Testis (tissue), 3 donors: ENCODE results near the gene DPP10. TPM values are rescaled to one million over a fixed set of nuclear protein-coding genes. Genes with fewer than 3 reads are reported as not detected.
"Not testable (repeated sequence)": the region's sequence is repeated elsewhere in the genome, so short reads cannot be mapped to it uniquely, and the experiment has no call there.

Source experiments
- DNase-seq: peaks from one replicate; pipeline ENCODE4 v3.0.0-alpha.2; 2019
- H3K27ac ChIP-seq, 2 donors: fragments of 200-600 bp; sonication (generic); one replicate each; pipeline ENCODE4 v1.5.1; 2019
- H3K27me3 ChIP-seq: fragments of 200-600 bp; sonication (generic); one replicate; pipeline ENCODE4 v1.5.1; 2019
- H3K36me3 ChIP-seq: fragments of 200-600 bp; sonication (generic); one replicate; pipeline ENCODE4 v1.5.1; 2017; ENCODE audit warnings: low read depth; ENCODE audit errors: missing control alignments
- H3K4me1 ChIP-seq: fragments of 200-600 bp; sonication (generic); one replicate; pipeline ENCODE4 v1.5.1; 2019
- H3K4me3 ChIP-seq, 2 donors: fragments of 200-600 bp; sonication (generic); one replicate each; pipeline ENCODE4 v1.5.1; 2017 to 2019
- H3K9me3 ChIP-seq: fragments of 200-600 bp; sonication (generic); one replicate; pipeline ENCODE4 v1.5.1; 2017
- POLR2A ChIP-seq: fragments of 450-650 bp; IDR thresholded peaks from one replicate; pipeline ENCODE4 v1.6.1; 2017; ENCODE audit warnings: antibody characterized with exemption, mild to moderate bottlenecking, moderate library complexity
- WGBS, 2 donors: methylation state at CpG; one replicate each; pipeline ENCODE4 v1.1.5; 2018; 5-methylcytosine and 5-hydroxymethylcytosine counted together
- intact Hi-C: fragments of 100-400 bp; cut with DNase I; formaldehyde crosslinking; loops from one replicate; pipeline ENCODE4 v1.15.1; 2023; ENCODE audit warnings: low total_unique reads
- polyA plus RNA-seq: library from polyadenylated mRNA; stranded (reverse); fragments of 350-450 nt; fragmentation: Illumina TruSeq; extraction: RNeasy Lipid Tissue Mini Kit (QIAGEN cat#74804); gene quantifications from one replicate; pipeline ENCODE4 v1.2.3, GENCODE V29; 2014; ENCODE audit warnings: low read depth, low replicate concordance; ENCODE audit not compliant: insufficient read depth
- total RNA-seq, 2 donors: library from RNA; depleted of rRNA; stranded (reverse); fragments of >200 nt; gene quantifications; one replicate each; pipeline ENCODE4 v1.2.3, GENCODE V29; 2016
- TF ChIP-seq, protein P1 (sequence below), 3 experiments: fragments of 450-650 bp in 2 of 3; fragments of 200-600 bp in 1 of 3; sonication (generic) in 1 of 3; IDR thresholded peaks; one replicate each; pipeline ENCODE4 v1.5.1; 2016 to 2019; ENCODE audit warnings: antibody characterized with exemption in 3 of 3, mild to moderate bottlenecking in 2 of 3, moderate library complexity in 1 of 3

Gene DPP10
- total and polyA plus RNA-seq, 3 donors from 2014 or later: 1.7 to 6.7 (median 6.7) TPM

DNA sequence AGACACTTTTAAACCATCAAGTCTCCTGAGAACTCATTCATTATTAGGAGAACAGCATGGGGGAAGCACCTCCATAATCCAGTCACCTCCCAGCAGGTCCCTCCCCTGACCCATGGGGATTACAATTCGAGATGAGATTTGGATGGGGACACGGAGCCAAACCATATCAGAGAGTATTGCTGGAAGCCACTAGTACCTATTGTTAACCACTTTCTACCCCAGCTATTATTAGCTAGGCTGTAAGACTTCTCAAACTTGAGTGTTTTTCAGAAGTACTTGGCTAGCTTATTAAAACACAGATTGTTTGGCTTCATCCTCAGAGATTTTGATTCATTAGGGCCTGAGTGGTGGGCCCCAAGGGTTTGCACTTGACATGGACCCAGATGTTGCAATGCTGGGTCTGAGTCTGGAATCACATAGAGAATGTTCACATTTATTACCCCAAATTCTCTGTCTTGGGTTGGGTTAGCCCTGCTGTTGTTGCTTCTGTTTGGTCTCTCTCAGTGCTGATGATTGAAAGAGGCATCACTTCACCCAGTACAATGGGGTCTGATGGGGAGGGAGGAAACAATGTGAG, 506.9 kb downstream of the DPP10 start:
- TF ChIP-seq, protein P1, sequence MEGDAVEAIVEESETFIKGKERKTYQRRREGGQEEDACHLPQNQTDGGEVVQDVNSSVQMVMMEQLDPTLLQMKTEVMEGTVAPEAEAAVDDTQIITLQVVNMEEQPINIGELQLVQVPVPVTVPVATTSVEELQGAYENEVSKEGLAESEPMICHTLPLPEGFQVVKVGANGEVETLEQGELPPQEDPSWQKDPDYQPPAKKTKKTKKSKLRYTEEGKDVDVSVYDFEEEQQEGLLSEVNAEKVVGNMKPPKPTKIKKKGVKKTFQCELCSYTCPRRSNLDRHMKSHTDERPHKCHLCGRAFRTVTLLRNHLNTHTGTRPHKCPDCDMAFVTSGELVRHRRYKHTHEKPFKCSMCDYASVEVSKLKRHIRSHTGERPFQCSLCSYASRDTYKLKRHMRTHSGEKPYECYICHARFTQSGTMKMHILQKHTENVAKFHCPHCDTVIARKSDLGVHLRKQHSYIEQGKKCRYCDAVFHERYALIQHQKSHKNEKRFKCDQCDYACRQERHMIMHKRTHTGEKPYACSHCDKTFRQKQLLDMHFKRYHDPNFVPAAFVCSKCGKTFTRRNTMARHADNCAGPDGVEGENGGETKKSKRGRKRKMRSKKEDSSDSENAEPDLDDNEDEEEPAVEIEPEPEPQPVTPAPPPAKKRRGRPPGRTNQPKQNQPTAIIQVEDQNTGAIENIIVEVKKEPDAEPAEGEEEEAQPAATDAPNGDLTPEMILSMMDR (IDR thresholded peaks at IDR 0.05): no peak
- TF ChIP-seq POLR2A: no peak

DNA sequence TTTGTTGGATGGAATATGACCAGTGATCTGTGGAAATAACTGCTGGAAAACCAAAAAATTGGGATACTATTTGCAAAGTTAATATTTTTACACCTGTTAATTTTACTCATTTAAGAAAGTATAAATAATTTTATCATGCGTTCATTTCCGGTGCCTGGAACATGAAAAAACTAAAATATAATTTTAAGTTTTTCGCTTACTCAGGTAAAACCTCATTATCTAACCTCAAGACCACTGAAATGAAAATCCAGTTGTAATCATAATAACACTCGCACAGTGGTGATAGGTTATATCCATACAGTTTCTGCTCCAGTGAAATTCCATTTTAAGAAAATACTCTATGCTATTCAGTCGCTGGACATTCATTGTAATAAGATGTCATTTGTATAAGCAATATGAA, 517.9 kb downstream of the DPP10 start:
- Histone ChIP-seq H3K4me1 (no peaks in the 10 kb centered on the region), H3K36me3 (no peaks in the 10 kb centered on the region), H3K9me3 (no peaks in the 10 kb centered on the region), H3K27ac (no peak overlapping the region), H3K27me3 (no peaks in the 10 kb centered on the region), H3K4me3 (no peak overlapping the region)
- intact Hi-C loops: no loop called here
- no peak for DNase-seq
- WGBS, 2 donors: 86 to 87% methylated on average over 5 of the region's 5 CpGs
- no peak for TF ChIP-seq POLR2A

More for the DNA sequence above, 506.9 kb downstream of the DPP10 start:
- Histone ChIP-seq H3K4me1 (no peaks in the 10 kb centered on the region), H3K4me3 (no peak overlapping the region), H3K27me3 (no peaks in the 10 kb centered on the region), H3K9me3 (no peaks in the 10 kb centered on the region), H3K36me3 (no peaks in the 10 kb centered on the region), H3K27ac (no peak overlapping the region)
- intact Hi-C loops: no loop called here
- no peak for DNase-seq
- WGBS, 2 donors: 88 to 92% methylated on average over 2 of the region's 2 CpGs

DNA sequence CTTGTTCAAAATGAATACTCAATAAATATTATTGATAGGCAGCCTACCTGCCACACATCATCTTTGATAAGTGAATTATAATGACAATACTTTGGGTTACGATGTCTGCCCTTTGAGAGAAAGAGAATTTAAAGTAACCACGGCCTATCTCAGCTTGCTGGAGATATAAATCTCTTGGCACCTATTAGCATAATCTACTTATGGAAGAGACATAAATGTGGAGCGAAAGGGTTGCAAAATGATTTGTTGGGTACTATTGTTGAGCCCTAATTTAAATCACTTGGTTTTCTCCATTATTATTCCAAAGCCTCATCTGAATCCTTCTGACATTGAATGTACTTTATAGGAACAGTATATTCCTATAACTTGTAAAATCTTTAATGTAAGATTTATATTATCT, 520.1 kb downstream of the DPP10 start:
- intact Hi-C loops: no loop called here
- Histone ChIP-seq H3K4me1 (no peaks in the 10 kb centered on the region), H3K27ac (no peak overlapping the region), H3K27me3 (no peaks in the 10 kb centered on the region), H3K4me3 (no peak overlapping the region), H3K36me3 (no peaks in the 10 kb centered on the region), H3K9me3 (no peaks in the 10 kb centered on the region)
- DNase-seq: no peak
- 83 to 85% methylated on average over 3 of the region's 3 CpGs for WGBS, 2 donors
- TF ChIP-seq, protein P1 (IDR thresholded peaks at IDR 0.05): no peak

DNA sequence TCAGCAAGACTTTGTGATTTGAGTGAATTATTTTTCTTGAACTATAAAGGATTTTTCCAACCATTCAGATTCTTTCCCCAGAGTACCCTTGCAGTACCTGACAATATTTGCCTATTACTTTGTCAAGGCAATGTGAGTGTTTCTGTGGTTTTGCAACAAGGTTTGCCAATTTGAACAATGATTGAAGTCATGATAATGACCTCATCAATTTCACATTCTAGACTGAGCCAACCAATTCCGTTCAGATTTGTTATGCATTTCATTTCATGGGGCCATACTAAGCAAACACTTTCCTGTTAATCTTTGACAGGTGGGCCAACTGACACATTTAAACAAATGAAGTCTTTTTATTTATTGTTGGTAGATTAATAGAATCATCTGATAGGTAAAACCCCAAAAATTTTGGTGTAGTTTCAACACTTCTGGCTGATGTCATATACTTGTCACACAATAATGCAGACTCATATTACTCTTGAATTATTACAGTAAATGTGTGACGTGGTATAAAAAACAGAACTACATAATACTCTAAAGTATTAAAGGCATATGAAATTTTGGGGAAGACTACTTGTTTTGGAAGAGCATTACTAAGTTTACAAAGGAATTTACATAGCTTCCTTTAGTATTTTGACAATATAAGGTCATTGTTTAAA, 526.4 kb downstream of the DPP10 start:
- Histone ChIP-seq H3K27ac (no peak overlapping the region), H3K36me3 (no peaks in the 10 kb centered on the region), H3K27me3 (no peaks in the 10 kb centered on the region), H3K4me3 (no peak overlapping the region), H3K4me1 (no peaks in the 10 kb centered on the region), H3K9me3 (no peaks in the 10 kb centered on the region)
- intact Hi-C loops: no loop called here
- no peak for TF ChIP-seq POLR2A
- TF ChIP-seq, protein P1 (IDR thresholded peaks at IDR 0.05): no peak
- DNase-seq: no peak
- WGBS, 2 donors: 84% methylated on average over 2 of the region's 2 CpGs

DNA sequence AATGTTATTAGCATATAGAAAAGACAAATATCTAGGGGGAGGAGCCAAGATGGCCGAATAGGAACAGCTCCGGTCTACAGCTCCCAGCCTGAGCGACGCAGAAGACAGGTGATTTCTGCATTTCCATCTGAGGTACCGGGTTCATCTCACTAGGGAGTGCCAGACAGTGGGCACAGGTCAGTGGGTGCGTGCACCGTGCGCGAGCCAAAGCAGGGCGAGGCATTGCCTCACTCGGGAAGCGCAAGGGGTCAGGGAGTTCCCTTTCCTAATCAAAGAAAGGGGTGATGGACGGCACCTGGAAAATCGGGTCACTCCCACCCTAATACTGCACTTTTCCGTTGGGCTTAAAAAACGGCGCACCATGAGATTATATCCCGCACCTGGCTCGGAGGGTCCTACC, 561.9 kb downstream of the DPP10 start:
- not testable (repeated sequence) for H3K4me3 ChIP-seq

DNA sequence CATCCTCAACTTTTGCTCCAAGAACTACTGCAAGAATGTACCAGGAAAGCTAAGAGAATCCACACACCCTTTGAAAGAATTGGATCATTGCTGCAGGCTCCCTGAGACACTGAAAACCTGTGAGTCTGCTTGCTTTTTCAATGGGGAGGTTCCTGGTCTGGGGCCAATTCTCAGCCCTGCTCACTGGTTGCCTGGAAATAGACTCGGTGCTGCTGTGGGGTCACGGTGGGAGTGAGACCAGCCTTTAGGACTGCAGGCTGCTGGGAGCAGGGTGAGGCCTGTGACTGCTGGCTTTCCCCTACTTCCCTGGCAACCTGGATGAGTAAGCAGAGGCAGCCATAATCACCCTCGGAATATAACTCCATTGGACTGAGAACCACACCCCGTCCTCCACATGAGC, 569.3 kb downstream of the DPP10 start:
- Histone ChIP-seq H3K27ac (no peak overlapping the region), H3K27me3 (no peaks in the 10 kb centered on the region), H3K9me3 (no peaks in the 10 kb centered on the region), H3K4me3 (no peak overlapping the region), H3K4me1 (no peaks in the 10 kb centered on the region), H3K36me3 (no peaks in the 10 kb centered on the region)
- DNase-seq: no peak
- TF ChIP-seq, protein P1 (IDR thresholded peaks at IDR 0.05): no peak
- TF ChIP-seq POLR2A: no peak
- WGBS, 2 donors: 76 to 80% methylated on average over 2 to 4 of the region's 4 CpGs
- intact Hi-C loops: no loop called here

More for the DNA sequence above, 561.9 kb downstream of the DPP10 start:
- H3K27me3 ChIP-seq, H3K36me3 ChIP-seq, intact Hi-C loops, H3K4me1 ChIP-seq, H3K9me3 ChIP-seq, DNase-seq, H3K27ac ChIP-seq: not testable (repeated sequence)
- 82 to 91% methylated on average over 19 of the region's 19 CpGs for WGBS, 2 donors

DNA sequence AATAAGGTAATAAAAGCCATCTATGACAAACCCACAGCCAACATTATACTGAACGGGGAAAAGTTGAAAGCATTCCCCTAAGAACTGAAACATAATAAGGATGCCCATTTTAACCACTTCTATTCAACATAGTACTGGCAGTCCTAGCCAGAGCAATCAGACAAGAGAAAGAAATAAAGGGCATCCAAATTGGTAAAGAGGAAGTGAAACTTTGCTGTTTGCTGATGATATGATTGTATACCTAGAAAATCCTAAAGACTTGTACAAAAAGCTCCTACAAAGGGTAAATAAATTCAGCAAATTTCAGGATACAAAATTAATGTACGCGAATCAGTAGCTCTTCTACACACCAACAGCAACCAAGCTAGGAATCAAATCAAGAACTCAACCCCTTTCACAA, 579.6 kb downstream of the DPP10 start:
- WGBS, 2 donors: 93 to 97% methylated on average over 3 of the region's 3 CpGs
- DNase-seq, H3K36me3 ChIP-seq, H3K27ac ChIP-seq, intact Hi-C loops, H3K27me3 ChIP-seq, H3K9me3 ChIP-seq, H3K4me3 ChIP-seq, H3K4me1 ChIP-seq: not testable (repeated sequence)
